Nephron (organoid): ENCODE results near the gene GIT2.

Experiments used
- H3K27ac Mint-ChIP-seq, 3 experiments: 2 replicates each; pipeline ENCODE4 v1.8.0; 2020; ENCODE audit warnings: mixed read lengths in 3 of 3, mild to moderate bottlenecking in 2 of 3, moderate library complexity in 1 of 3
- H3K27me3 Mint-ChIP-seq: 2 replicates; pipeline ENCODE4 v1.8.0; 2021; ENCODE audit warnings: low read depth, mild to moderate bottlenecking, moderate library complexity, mixed read lengths
- H3K36me3 Mint-ChIP-seq: 2 replicates; pipeline ENCODE4 v1.8.0; 2020; ENCODE audit warnings: low read depth, mixed read lengths
- H3K4me1 Mint-ChIP-seq: 2 replicates; pipeline ENCODE4 v1.8.0; 2020; ENCODE audit warnings: mixed read lengths
- H3K4me3 Mint-ChIP-seq, 3 experiments: 2 replicates each; pipeline ENCODE4 v1.8.0; 2020; ENCODE audit warnings: mild to moderate bottlenecking in 3 of 3, mixed read lengths in 3 of 3, moderate library complexity in 2 of 3
- H3K9me3 Mint-ChIP-seq: 2 replicates; pipeline ENCODE4 v1.8.0; 2020; ENCODE audit warnings: mixed read lengths
- CTCF ChIP-seq, 3 experiments: fragments of 200-600 bp; sonication (generic); IDR thresholded peaks; one replicate each; pipeline ENCODE4 v1.5.0; 2021; ENCODE audit warnings: antibody characterized with exemption in 3 of 3; ENCODE audit not compliant: unreplicated experiment in 3 of 3

Gene GIT2

GRCh38 chr12:109920261-109920780 lies 75.8 kb downstream of the GIT2 start:
- H3K36me3 Mint-ChIP-seq = peaks cover 46% of the 10 kb centered on the region
- H3K4me3 Mint-ChIP-seq = no peak overlapping the region
- no peaks in the 10 kb centered on the region for H3K27me3 Mint-ChIP-seq
- peaks cover 18% of the 10 kb centered on the region for H3K4me1 Mint-ChIP-seq
- no peak for TF ChIP-seq CTCF (IDR thresholded peaks at IDR 0.05; ENCODE audit: unreplicated experiment in 3 of 3)
- H3K27ac Mint-ChIP-seq = no peak overlapping the region
- H3K9me3 Mint-ChIP-seq = no peaks in the 10 kb centered on the region

- H3K27ac Mint-ChIP-seq = no peak overlapping the region
Measured at GRCh38 chr12:109919456-109919855, 76.7 kb downstream of the GIT2 start.

GRCh38 chr12:109916045-109916444 lies 80.1 kb downstream of the GIT2 start:
- peaks cover 64% of the 10 kb centered on the region for H3K36me3 Mint-ChIP-seq
- no peaks in the 10 kb centered on the region for H3K9me3 Mint-ChIP-seq
- no peaks in the 10 kb centered on the region for H3K27me3 Mint-ChIP-seq
- no peak for TF ChIP-seq CTCF (IDR thresholded peaks at IDR 0.05; ENCODE audit: unreplicated experiment in 3 of 3)
- no peaks in the 10 kb centered on the region for H3K4me1 Mint-ChIP-seq
- no peak overlapping the region for H3K27ac Mint-ChIP-seq
- no peak overlapping the region for H3K4me3 Mint-ChIP-seq

More at GRCh38 chr12:109919456-109919855, 76.7 kb downstream of the GIT2 start:
- TF ChIP-seq CTCF (IDR thresholded peaks at IDR 0.05; ENCODE audit: unreplicated experiment in 3 of 3) = no peak
- peaks cover 10% of the 10 kb centered on the region for H3K4me1 Mint-ChIP-seq
- peaks cover 50% of the 10 kb centered on the region for H3K36me3 Mint-ChIP-seq
- no peaks in the 10 kb centered on the region for H3K27me3 Mint-ChIP-seq
- no peaks in the 10 kb centered on the region for H3K9me3 Mint-ChIP-seq
- no peak overlapping the region for H3K4me3 Mint-ChIP-seq

- Mint-ChIP-seq H3K4me1 (no peaks in the 10 kb centered on the region), H3K36me3 (peaks cover 63% of the 10 kb centered on the region), H3K27me3 (no peaks in the 10 kb centered on the region), H3K9me3 (no peaks in the 10 kb centered on the region), H3K27ac (no peak overlapping the region), H3K4me3 (no peak overlapping the region)
- TF ChIP-seq CTCF (IDR thresholded peaks at IDR 0.05; ENCODE audit: unreplicated experiment in 3 of 3) = no peak
Measured at GRCh38 chr12:109915171-109916040, 80.8 kb downstream of the GIT2 start.

- H3K4me1 Mint-ChIP-seq = no peaks in the 10 kb centered on the region
- peaks cover 59% of the 10 kb centered on the region for H3K36me3 Mint-ChIP-seq
- no peaks in the 10 kb centered on the region for H3K27me3 Mint-ChIP-seq
- no peak for TF ChIP-seq CTCF (IDR thresholded peaks at IDR 0.05; ENCODE audit: unreplicated experiment in 3 of 3)
- H3K27ac Mint-ChIP-seq = no peak overlapping the region
- H3K9me3 Mint-ChIP-seq = no peaks in the 10 kb centered on the region
- H3K4me3 Mint-ChIP-seq = no peak overlapping the region
Measured at GRCh38 chr12:109914461-109914860, 81.7 kb downstream of the GIT2 start.
